GM12878 (cell line): ENCODE results near the gene IPO8. TPM values are rescaled to one million over a fixed set of nuclear protein-coding genes. Genes with fewer than 3 reads are reported as not detected.

Experiments
- ATF3 ChIP-seq: IDR thresholded peaks from 2 replicates; pipeline ENCODE4 v1.6.1; 2011; ENCODE audit warnings: low read depth, mild to moderate bottlenecking, low read length, moderate library complexity, borderline replicate concordance; ENCODE audit errors: extremely low read depth
- BMI1 ChIP-seq: fragments of 450-650 bp; IDR thresholded peaks from 2 replicates; pipeline ENCODE4 v1.6.1; 2016; ENCODE audit warnings: mild to moderate bottlenecking, moderate library complexity, borderline replicate concordance
- CBX5 ChIP-seq: sonication (generic); IDR thresholded peaks from 2 replicates; pipeline ENCODE4 v1.6.1; 2016; ENCODE audit warnings: low read depth, moderate library complexity, mild to moderate bottlenecking, inconsistent platforms
- DPF2 ChIP-seq: fragments of 450-650 bp; IDR thresholded peaks from 2 replicates; pipeline ENCODE4 v1.6.1; 2017; ENCODE audit warnings: mild to moderate bottlenecking
- ESRRA ChIP-seq: IDR thresholded peaks from 2 replicates; pipeline ENCODE4 v1.6.1; 2012; ENCODE audit warnings: mild to moderate bottlenecking, low read length, improper control_type of control experiment
- HDAC6 ChIP-seq: fragments of 200-600 bp; sonication (generic); IDR thresholded peaks from one replicate; pipeline ENCODE4 v1.8.0; 2017; ENCODE audit warnings: antibody characterized with exemption; ENCODE audit not compliant: unreplicated experiment
- KAT2A ChIP-seq: conservative IDR thresholded peaks from 2 replicates; pipeline ENCODE4 v1.6.1; 2011; ENCODE audit warnings: low read depth, low read length; ENCODE audit not compliant: control insufficient read depth
- KDM1A ChIP-seq: fragments of 200-600 bp; sonication (generic); IDR thresholded peaks from 2 replicates; pipeline ENCODE4 v1.6.1; 2016; ENCODE audit warnings: borderline replicate concordance
- NFIC ChIP-seq: IDR thresholded peaks from 2 replicates; pipeline ENCODE4 v1.6.1; 2012; ENCODE audit warnings: low read depth, mild to moderate bottlenecking, inconsistent platforms, low read length, moderate library complexity
- NFYB ChIP-seq: IDR thresholded peaks from 2 replicates; pipeline ENCODE4 v1.6.1; 2011; ENCODE audit warnings: low read depth, mild to moderate bottlenecking, low read length, improper control_type of control experiment, moderate library complexity; ENCODE audit not compliant: insufficient read depth
- NR2C1 ChIP-seq: fragments of 450-650 bp; IDR thresholded peaks from 2 replicates; pipeline ENCODE4 v1.6.1; 2017; ENCODE audit warnings: antibody characterized with exemption, mild to moderate bottlenecking, moderate library complexity
- NR2C2 ChIP-seq: IDR thresholded peaks from 2 replicates; pipeline ENCODE4 v1.6.1; 2011; ENCODE audit warnings: borderline replicate concordance, low read depth; ENCODE audit not compliant: control insufficient read depth, insufficient read length
- NRF1 ChIP-seq: conservative IDR thresholded peaks from 2 replicates; pipeline ENCODE4 v1.6.1; 2011; ENCODE audit warnings: mild to moderate bottlenecking, low read depth, low read length, improper control_type of control experiment
- RCOR1 ChIP-seq: conservative IDR thresholded peaks from 2 replicates; pipeline ENCODE4 v1.6.1; 2012; ENCODE audit warnings: low read depth, low read length, improper control_type of control experiment
- RUNX3 ChIP-seq: IDR thresholded peaks from 2 replicates; pipeline ENCODE4 v1.6.1; 2012; ENCODE audit warnings: low read length, inconsistent platforms
- TAF1 ChIP-seq: IDR thresholded peaks from 2 replicates; pipeline ENCODE4 v1.6.1; 2011; ENCODE audit warnings: mild to moderate bottlenecking, low read depth, low read length, borderline replicate concordance
- polyA plus RNA-seq, 11 experiments: library from polyadenylated mRNA; depleted of rRNA in 4 of 11; unstranded in 6 of 11; stranded (reverse) in 5 of 11; fragments of >200 nt; fragmentation: Nextera tagmentation in 4 of 11; fragmentation: Illumina TruSeq in 1 of 11; extraction: Ambion mirVana in 4 of 11; extraction: Trizol in 1 of 11; gene quantifications; 1 replicate in 1 of 11; 2 replicates in 10 of 11; pipeline versions ENCODE4 v1.2.1 to v1.2.3, GENCODE V29; 2011 to 2016; ENCODE audit warnings: inconsistent platforms in 2 of 11, missing spikeins in 2 of 11, low read depth in 1 of 11
- total RNA-seq, 4 experiments: library from RNA; depleted of rRNA in 3 of 4; stranded (reverse); fragments of >200 nt in 3 of 4; fragmentation: Illumina TruSeq in 1 of 4; extraction: Trizol in 1 of 4; gene quantifications; 2 replicates each; pipeline versions ENCODE4 v1.2.1 to v1.2.3, GENCODE V29; 2013 to 2021
- TF ChIP-seq, protein P1 (sequence below): fragments of 450-650 bp; IDR thresholded peaks from 2 replicates; pipeline ENCODE4 v1.6.1; 2016; ENCODE audit warnings: mild to moderate bottlenecking
- TF ChIP-seq, protein P2 (sequence below): fragments of 450-650 bp; conservative IDR thresholded peaks from 2 replicates; pipeline ENCODE4 v1.6.1; 2017; ENCODE audit warnings: mild to moderate bottlenecking, moderate library complexity
- TF ChIP-seq, protein P3 (sequence below): fragments of 450-650 bp; IDR thresholded peaks from 2 replicates; pipeline ENCODE4 v1.6.1; 2017; ENCODE audit warnings: mild to moderate bottlenecking, moderate library complexity

IPO8 gene
- total and polyA plus RNA-seq, 10 of the 15 experiments (the other 5 are each of a cell fraction or from before 2014, with no cell fraction given), result 6.9 to 38.5 (median 15.1) TPM

DNA sequence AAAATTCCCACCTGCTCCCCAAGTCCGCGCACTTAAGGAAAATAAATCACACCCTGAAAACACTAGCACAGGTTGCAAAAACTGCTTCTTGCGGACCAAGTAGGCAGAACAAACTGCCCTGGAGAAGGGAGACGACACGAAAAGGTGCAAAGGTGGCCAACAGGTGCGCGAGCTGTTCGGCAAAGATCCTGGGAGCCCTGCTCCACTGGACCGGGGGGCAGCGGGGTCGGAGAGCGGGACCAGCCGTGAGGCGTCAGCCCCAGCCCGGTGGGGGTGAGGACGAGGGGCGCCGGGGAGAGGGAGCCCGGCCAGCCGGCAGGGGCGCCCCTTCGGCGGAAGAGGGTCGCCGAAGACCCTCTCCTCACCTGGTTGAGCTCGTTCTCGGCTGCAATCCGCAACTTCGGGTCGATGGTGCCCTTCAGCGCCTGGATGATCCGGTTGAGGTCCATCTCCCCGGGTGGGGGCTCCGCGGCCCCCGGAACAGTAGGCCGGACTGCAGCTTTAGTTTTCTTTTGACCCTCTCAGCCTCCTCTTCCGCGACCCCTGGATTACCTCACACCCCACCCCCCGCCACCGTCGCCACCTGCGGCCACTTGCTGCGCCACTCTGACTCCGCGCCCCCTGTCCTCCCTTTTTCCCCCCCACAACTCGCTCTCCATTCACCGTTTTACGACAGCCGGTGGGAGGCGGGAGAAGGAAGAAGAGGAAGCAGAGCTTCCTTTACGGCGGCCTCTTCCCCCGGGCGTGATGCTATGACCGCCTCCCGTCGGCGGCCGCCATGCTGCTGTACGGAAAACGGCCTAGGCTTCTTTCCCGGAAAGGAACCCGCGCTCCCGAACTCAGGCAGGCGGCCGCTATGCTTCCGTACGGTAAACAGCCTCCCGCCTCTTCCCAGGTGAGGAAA is at the start of gene IPO8 (continued):
- TF ChIP-seq, protein P1, sequence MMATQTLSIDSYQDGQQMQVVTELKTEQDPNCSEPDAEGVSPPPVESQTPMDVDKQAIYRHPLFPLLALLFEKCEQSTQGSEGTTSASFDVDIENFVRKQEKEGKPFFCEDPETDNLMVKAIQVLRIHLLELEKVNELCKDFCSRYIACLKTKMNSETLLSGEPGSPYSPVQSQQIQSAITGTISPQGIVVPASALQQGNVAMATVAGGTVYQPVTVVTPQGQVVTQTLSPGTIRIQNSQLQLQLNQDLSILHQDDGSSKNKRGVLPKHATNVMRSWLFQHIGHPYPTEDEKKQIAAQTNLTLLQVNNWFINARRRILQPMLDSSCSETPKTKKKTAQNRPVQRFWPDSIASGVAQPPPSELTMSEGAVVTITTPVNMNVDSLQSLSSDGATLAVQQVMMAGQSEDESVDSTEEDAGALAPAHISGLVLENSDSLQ, result no peak
- TF ChIP-seq, protein P2, sequence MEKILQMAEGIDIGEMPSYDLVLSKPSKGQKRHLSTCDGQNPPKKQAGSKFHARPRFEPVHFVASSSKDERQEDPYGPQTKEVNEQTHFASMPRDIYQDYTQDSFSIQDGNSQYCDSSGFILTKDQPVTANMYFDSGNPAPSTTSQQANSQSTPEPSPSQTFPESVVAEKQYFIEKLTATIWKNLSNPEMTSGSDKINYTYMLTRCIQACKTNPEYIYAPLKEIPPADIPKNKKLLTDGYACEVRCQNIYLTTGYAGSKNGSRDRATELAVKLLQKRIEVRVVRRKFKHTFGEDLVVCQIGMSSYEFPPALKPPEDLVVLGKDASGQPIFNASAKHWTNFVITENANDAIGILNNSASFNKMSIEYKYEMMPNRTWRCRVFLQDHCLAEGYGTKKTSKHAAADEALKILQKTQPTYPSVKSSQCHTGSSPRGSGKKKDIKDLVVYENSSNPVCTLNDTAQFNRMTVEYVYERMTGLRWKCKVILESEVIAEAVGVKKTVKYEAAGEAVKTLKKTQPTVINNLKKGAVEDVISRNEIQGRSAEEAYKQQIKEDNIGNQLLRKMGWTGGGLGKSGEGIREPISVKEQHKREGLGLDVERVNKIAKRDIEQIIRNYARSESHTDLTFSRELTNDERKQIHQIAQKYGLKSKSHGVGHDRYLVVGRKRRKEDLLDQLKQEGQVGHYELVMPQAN, result peak; percentile 50; the same call in 1 of the 2 replicates
- TF ChIP-seq, protein P3, sequence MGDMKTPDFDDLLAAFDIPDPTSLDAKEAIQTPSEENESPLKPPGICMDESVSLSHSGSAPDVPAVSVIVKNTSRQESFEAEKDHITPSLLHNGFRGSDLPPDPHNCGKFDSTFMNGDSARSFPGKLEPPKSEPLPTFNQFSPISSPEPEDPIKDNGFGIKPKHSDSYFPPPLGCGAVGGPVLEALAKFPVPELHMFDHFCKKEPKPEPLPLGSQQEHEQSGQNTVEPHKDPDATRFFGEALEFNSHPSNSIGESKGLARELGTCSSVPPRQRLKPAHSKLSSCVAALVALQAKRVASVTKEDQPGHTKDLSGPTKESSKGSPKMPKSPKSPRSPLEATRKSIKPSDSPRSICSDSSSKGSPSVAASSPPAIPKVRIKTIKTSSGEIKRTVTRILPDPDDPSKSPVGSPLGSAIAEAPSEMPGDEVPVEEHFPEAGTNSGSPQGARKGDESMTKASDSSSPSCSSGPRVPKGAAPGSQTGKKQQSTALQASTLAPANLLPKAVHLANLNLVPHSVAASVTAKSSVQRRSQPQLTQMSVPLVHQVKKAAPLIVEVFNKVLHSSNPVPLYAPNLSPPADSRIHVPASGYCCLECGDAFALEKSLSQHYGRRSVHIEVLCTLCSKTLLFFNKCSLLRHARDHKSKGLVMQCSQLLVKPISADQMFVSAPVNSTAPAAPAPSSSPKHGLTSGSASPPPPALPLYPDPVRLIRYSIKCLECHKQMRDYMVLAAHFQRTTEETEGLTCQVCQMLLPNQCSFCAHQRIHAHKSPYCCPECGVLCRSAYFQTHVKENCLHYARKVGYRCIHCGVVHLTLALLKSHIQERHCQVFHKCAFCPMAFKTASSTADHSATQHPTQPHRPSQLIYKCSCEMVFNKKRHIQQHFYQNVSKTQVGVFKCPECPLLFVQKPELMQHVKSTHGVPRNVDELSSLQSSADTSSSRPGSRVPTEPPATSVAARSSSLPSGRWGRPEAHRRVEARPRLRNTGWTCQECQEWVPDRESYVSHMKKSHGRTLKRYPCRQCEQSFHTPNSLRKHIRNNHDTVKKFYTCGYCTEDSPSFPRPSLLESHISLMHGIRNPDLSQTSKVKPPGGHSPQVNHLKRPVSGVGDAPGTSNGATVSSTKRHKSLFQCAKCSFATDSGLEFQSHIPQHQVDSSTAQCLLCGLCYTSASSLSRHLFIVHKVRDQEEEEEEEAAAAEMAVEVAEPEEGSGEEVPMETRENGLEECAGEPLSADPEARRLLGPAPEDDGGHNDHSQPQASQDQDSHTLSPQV, result no peak
- TF ChIP-seq KDM1A (no peak), RUNX3 (no peak), NFIC (no peak), NRF1 (no peak), ESRRA (0 out of 2 replicates have a peak, but pooled peaks have one; percentile 67), BMI1 (no peak), RCOR1 (peak; percentile 99), NR2C2 (no peak), DPF2 (peak; percentile 50; the same call in 1 of the 2 replicates), TAF1 (peak; percentile 67; the same call in 1 of the 2 replicates), CBX5 (no peak), KAT2A (no peak), HDAC6 (no peak), ATF3 (peak; percentile 68; the same call in 1 of the 2 replicates), NR2C1 (peak; percentile 91), NFYB (no peak)
